K562 (cell line): Measurements from ENCODE around the gene H3-3A. TPM values are rescaled to one million over a fixed set of nuclear protein-coding genes. Genes with fewer than 3 reads are reported as not detected.
A peak's percentile ranks its signal among the peaks of the same experiment; 100 is the strongest.

Source experiments
- CBX8 ChIP-seq: fragments of 200-600 bp; sonication (generic); IDR thresholded peaks from 2 replicates; pipeline ENCODE4 v1.6.1; 2012; ENCODE audit warnings: borderline replicate concordance, mixed run types, low read depth, mild to moderate bottlenecking, moderate library complexity, mixed read lengths, low read length, control low read depth, inconsistent platforms; ENCODE audit not compliant: poor library complexity, severe bottlenecking; ENCODE audit errors: extremely low read depth
- GABPA ChIP-seq: fragments of 200-800 bp; sonication (Bioruptor generic); conservative IDR thresholded peaks from 2 replicates; pipeline ENCODE4 v1.6.1; 2016; ENCODE audit warnings: low read depth, missing genetic modification characterization, missing compliant biosample characterization
- MCM5 ChIP-seq: fragments of 450-650 bp; IDR thresholded peaks from 2 replicates; pipeline ENCODE4 v1.6.1; 2016; ENCODE audit warnings: low read depth
- MECOM ChIP-seq: fragments of 250-450 bp; sonication (Bioruptor Pico); IDR thresholded peaks from 2 replicates; pipeline ENCODE4 v1.8.0; 2022; ENCODE audit warnings: inconsistent platforms
- RB1 ChIP-seq: fragments of 450-650 bp; IDR thresholded peaks from 2 replicates; pipeline ENCODE4 v1.6.1; 2017; ENCODE audit warnings: low read depth, mild to moderate bottlenecking
- RBM15 ChIP-seq: fragments of 200-400 bp; formaldehyde crosslinking; IDR thresholded peaks from 2 replicates; pipeline ENCODE4 v1.6.1; 2018; ENCODE audit warnings: mild to moderate bottlenecking, low read length, moderate library complexity; ENCODE audit not compliant: insufficient read depth
- SAFB ChIP-seq: fragments of 200-400 bp; formaldehyde crosslinking; IDR thresholded peaks from 2 replicates; pipeline ENCODE4 v1.6.1; 2017; ENCODE audit warnings: low read depth, low read length, borderline replicate concordance
- STAT5B ChIP-seq: fragments of 250-450 bp; sonication (Bioruptor Pico); IDR thresholded peaks from 2 replicates; pipeline ENCODE4 v1.8.0; 2021; ENCODE audit warnings: mild to moderate bottlenecking, inconsistent platforms
- ZNF124 ChIP-seq: sonication (generic); formaldehyde crosslinking; IDR thresholded peaks from 2 replicates; pipeline ENCODE4 v1.8.1; 2022; ENCODE audit warnings: missing genetic modification reagents
- ZNF184 ChIP-seq: sonication (generic); formaldehyde crosslinking; IDR thresholded peaks from 2 replicates; pipeline ENCODE4 v1.5.0; 2020; ENCODE audit warnings: missing genetic modification reagents
- ZNF384 ChIP-seq: IDR thresholded peaks from 2 replicates; pipeline ENCODE4 v1.6.1; 2012; ENCODE audit warnings: low read depth, low read length, improper control_type of control experiment
- polyA plus RNA-seq, 8 experiments: library from polyadenylated mRNA; depleted of rRNA in 4 of 8; stranded (reverse) in 5 of 8; unstranded in 3 of 8; fragments of >200 nt; fragmentation: Nextera tagmentation in 2 of 8; fragmentation: Illumina TruSeq in 1 of 8; extraction: Ambion mirVana in 2 of 8; extraction: Trizol in 1 of 8; gene quantifications; 2 replicates each; pipeline versions ENCODE4 v1.2.1 to v1.2.3, GENCODE V29; 2011 to 2014; ENCODE audit warnings: inconsistent platforms in 1 of 8, missing spikeins in 1 of 8
- total RNA-seq, 7 experiments: library from RNA; depleted of rRNA in 6 of 7; stranded (reverse); fragments of >200 nt in 6 of 7; fragmentation: Illumina TruSeq in 2 of 7; extraction: Trizol in 2 of 7; gene quantifications; 2 replicates each; pipeline versions ENCODE4 v1.2.1 to v1.2.3, GENCODE V29; 2011 to 2021; ENCODE audit warnings: low replicate concordance in 1 of 7
- TF ChIP-seq, protein P1 (sequence below), 2 experiments: fragments of 450-650 bp; formaldehyde crosslinking in 1 of 2; IDR thresholded peaks; 2 replicates each; pipeline versions ENCODE4 v1.4.0 to v1.6.1; 2014 to 2020; ENCODE audit warnings: mild to moderate bottlenecking in 2 of 2, borderline replicate concordance in 1 of 2, low read depth in 1 of 2
- TF ChIP-seq, protein P2 (sequence below), 2 experiments: IDR thresholded peaks; 2 replicates each; pipeline ENCODE4 v1.6.1; 2011; ENCODE audit warnings: borderline replicate concordance in 1 of 2, control low read depth in 1 of 2, low read depth in 1 of 2, low read length in 1 of 2, mild to moderate bottlenecking in 1 of 2, mixed read lengths in 1 of 2, moderate library complexity in 1 of 2; ENCODE audit not compliant: insufficient read depth in 1 of 2, insufficient read length in 1 of 2, poor library complexity in 1 of 2, severe bottlenecking in 1 of 2; ENCODE audit errors: extremely low read depth in 1 of 2
- TF ChIP-seq, protein P3 (sequence below), 2 experiments: fragments of 450-650 bp; IDR thresholded peaks; 2 replicates each; pipeline ENCODE4 v1.6.1; 2018; ENCODE audit warnings: mild to moderate bottlenecking in 2 of 2, low read depth in 1 of 2; ENCODE audit not compliant: partially characterized antibody in 2 of 2

The H3-3A gene
- total and polyA plus RNA-seq, 9 of the 15 experiments (the other 6 are each of a cell fraction or from before 2014, with no cell fraction given): 426 to 1,083 (median 591) TPM

DNA sequence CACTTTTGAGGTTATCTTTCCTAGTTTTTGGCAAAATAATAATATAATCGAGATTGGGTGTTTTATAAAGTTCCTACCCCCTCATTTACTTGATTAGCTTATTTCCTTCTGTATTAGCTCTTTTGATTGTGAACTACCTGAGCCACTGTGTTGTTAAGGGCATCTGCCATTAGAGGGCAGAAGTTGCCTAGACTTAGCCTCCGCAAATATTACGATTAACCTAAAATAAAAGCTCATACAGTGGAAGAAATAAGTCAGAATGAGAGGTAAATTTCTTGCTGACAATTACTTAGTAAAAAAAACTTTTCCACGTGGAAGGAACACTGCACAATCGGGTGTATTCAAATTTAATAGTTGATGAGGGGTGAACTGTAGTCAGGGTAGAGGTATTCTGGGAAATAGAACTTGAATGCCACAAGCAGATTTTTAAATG lies 2.3 kb downstream of the H3-3A start (continued):
- TF ChIP-seq CBX8: no peak
- TF ChIP-seq SAFB: no peak
- 0 out of 2 replicates have a peak, but pooled peaks have one; percentile 22 for TF ChIP-seq STAT5B (CRISPR knock-in tag)
- TF ChIP-seq, protein P1, sequence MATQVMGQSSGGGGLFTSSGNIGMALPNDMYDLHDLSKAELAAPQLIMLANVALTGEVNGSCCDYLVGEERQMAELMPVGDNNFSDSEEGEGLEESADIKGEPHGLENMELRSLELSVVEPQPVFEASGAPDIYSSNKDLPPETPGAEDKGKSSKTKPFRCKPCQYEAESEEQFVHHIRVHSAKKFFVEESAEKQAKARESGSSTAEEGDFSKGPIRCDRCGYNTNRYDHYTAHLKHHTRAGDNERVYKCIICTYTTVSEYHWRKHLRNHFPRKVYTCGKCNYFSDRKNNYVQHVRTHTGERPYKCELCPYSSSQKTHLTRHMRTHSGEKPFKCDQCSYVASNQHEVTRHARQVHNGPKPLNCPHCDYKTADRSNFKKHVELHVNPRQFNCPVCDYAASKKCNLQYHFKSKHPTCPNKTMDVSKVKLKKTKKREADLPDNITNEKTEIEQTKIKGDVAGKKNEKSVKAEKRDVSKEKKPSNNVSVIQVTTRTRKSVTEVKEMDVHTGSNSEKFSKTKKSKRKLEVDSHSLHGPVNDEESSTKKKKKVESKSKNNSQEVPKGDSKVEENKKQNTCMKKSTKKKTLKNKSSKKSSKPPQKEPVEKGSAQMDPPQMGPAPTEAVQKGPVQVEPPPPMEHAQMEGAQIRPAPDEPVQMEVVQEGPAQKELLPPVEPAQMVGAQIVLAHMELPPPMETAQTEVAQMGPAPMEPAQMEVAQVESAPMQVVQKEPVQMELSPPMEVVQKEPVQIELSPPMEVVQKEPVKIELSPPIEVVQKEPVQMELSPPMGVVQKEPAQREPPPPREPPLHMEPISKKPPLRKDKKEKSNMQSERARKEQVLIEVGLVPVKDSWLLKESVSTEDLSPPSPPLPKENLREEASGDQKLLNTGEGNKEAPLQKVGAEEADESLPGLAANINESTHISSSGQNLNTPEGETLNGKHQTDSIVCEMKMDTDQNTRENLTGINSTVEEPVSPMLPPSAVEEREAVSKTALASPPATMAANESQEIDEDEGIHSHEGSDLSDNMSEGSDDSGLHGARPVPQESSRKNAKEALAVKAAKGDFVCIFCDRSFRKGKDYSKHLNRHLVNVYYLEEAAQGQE (IDR thresholded peaks at IDR 0.05; ENCODE audit: borderline replicate concordance): peak; percentile 81
- TF ChIP-seq, protein P1 (CRISPR knock-in tag; IDR thresholded peaks at IDR 0.05; ENCODE audit: low read depth): no peak
- no peak for TF ChIP-seq ZNF184 (CRISPR knock-in tag)
- no peak for TF ChIP-seq ZNF384
- TF ChIP-seq, protein P2, sequence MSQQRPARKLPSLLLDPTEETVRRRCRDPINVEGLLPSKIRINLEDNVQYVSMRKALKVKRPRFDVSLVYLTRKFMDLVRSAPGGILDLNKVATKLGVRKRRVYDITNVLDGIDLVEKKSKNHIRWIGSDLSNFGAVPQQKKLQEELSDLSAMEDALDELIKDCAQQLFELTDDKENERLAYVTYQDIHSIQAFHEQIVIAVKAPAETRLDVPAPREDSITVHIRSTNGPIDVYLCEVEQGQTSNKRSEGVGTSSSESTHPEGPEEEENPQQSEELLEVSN (IDR thresholded peaks at IDR 0.05; ENCODE audit: borderline replicate concordance in 1 of 2, extremely low read depth in 1 of 2, insufficient read depth in 1 of 2, insufficient read length in 1 of 2, low read depth in 1 of 2, low read length in 1 of 2, poor library complexity in 1 of 2, severe bottlenecking in 1 of 2): no peak
- peak; percentile 50; the same call in 1 of the 2 replicates for TF ChIP-seq RB1
- no peak for TF ChIP-seq RBM15
- TF ChIP-seq MECOM: no peak
- no peak for TF ChIP-seq ZNF124 (CRISPR knock-in tag)
- TF ChIP-seq, protein P3, sequence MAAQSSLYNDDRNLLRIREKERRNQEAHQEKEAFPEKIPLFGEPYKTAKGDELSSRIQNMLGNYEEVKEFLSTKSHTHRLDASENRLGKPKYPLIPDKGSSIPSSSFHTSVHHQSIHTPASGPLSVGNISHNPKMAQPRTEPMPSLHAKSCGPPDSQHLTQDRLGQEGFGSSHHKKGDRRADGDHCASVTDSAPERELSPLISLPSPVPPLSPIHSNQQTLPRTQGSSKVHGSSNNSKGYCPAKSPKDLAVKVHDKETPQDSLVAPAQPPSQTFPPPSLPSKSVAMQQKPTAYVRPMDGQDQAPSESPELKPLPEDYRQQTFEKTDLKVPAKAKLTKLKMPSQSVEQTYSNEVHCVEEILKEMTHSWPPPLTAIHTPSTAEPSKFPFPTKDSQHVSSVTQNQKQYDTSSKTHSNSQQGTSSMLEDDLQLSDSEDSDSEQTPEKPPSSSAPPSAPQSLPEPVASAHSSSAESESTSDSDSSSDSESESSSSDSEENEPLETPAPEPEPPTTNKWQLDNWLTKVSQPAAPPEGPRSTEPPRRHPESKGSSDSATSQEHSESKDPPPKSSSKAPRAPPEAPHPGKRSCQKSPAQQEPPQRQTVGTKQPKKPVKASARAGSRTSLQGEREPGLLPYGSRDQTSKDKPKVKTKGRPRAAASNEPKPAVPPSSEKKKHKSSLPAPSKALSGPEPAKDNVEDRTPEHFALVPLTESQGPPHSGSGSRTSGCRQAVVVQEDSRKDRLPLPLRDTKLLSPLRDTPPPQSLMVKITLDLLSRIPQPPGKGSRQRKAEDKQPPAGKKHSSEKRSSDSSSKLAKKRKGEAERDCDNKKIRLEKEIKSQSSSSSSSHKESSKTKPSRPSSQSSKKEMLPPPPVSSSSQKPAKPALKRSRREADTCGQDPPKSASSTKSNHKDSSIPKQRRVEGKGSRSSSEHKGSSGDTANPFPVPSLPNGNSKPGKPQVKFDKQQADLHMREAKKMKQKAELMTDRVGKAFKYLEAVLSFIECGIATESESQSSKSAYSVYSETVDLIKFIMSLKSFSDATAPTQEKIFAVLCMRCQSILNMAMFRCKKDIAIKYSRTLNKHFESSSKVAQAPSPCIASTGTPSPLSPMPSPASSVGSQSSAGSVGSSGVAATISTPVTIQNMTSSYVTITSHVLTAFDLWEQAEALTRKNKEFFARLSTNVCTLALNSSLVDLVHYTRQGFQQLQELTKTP (IDR thresholded peaks at IDR 0.05; ENCODE audit: low read depth in 1 of 2, partially characterized antibody in 2 of 2): peak in 1 of 2 experiments; percentile 22
- no peak for TF ChIP-seq MCM5
- 0 out of 2 replicates have a peak, but pooled peaks have one; percentile 1 for TF ChIP-seq GABPA (tag)
